Stimulated activated naive CD4-positive, alpha-beta T cell treated with Interleukin-2 at 50 U/mL for 16 hours (primary cell): ENCODE results near the gene MROH7.

Experiments used
- DNase-seq: peaks from one replicate; lab custom pipeline; 2025; lab: John Stamatoyannopoulos, UW

MROH7 gene

DNA sequence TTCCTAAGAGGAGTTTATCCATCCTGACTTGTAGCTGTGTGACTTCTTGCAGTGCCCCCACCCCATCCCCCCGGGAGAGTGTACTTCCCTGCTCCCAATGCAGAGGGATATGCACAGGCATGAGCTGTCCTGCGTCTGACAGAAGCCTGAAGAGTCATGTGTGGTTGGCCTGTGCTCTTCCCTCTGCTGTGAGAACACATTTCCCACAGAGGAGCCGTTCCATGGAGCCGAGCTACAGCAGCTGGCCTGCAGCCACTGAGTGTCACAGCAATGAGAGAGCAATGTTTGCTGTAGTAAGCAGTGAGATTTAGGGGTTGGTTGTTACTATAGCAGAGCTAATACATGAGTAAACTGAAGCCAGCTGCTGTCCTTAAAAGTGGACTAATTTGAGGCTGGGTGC is 100.7 kb downstream of the MROH7 start:
- no peak for DNase-seq

DNA sequence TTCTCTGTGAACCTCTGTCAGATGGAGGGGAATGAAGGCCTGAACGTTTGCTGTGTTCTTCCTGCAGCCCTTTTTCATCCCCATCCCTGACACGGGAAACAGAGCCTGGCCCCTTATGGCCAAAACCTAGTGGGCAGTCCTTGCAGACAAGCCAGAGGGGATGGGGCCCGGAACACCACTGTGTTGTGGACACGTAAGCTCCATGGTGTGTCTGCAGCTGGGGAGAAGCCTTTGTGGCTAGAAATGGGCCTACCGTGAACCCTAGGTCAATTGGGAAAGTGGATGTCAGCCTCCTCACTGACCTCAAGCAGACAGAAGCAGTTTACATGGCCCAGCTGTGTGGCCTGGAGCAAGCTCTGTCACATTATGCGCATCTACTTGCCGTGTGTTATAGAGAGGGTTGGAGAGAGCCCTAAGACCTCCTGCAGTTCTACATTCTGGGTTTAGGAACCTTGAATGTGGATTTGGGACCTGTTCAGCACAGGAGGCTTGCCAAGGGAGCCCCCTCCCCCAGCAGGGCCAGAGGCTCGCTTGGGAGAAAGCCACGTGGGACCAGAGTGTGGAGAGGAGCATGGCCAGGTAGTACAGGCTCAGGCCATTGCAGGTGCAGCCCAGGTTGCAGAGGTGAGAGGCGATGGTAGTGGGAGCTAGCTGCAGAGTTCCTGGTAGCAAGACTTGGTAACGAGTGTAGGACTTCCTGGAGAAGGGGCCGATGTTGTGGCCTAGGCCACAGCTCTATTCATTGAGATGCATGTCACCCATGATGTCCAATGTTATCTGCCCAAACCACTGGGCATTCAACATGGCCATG is 102.0 kb downstream of the MROH7 start:
- no peak for DNase-seq

DNA sequence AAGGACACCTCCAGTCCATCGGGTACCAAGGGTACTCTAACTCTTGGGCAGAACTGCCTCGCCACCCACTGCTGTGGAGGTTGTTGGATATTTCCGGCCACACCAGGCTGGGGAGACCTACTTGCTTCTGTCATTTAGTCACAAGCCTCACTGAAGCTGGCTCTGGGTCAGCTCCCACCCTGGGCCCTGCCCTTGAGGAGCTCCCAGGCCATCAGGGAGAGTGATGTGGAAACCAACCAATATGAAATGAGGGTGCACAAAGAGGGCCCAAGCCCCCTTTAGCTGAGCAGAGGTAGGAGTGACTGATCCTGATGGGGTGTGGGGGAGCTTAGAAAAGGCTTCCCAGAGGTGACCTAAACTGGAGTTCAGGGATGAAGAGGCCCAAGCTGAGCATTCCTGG is 103.1 kb downstream of the MROH7 start:
- DNase-seq: no peak

DNA sequence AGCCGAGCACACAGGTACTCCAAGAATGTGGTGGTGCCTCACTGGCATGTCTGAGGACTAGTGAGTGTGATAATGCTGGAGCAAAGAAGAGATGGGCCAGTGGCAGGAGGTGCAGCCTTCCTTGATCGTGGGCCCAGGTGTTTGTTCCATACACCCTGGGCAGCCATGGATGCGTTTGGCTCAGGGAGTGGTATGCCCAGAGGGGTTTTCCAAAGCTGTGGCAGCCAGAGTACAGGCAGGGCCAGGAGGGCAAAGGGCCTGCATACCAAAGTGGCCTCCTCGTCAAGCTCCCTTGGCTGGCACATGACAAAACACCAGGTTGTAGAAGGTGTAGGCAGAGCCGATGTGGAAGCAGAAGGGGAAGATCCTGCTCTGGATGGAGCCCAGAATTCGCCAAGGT is 103.7 kb downstream of the MROH7 start:
- no peak for DNase-seq

DNA sequence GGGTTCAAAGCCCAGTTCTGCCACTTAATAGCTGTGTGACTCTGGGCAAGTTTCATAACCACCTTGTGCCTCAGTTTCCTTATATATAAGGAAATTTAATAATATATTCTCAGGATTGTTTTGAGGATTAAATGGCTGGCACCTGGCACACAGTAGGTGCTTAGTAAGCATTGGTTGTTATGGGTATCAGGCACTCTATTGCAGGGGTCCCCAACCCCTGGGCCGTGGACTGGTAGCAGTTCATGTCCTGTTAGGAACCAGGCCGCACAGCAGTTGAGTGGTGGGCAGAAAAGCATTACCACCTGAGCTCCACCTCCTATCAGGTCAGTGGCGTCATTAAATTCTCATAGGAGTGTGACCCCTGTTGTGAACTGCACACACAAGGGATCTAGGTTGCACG is 104.3 kb downstream of the MROH7 start:
- DNase-seq: no peak

DNA sequence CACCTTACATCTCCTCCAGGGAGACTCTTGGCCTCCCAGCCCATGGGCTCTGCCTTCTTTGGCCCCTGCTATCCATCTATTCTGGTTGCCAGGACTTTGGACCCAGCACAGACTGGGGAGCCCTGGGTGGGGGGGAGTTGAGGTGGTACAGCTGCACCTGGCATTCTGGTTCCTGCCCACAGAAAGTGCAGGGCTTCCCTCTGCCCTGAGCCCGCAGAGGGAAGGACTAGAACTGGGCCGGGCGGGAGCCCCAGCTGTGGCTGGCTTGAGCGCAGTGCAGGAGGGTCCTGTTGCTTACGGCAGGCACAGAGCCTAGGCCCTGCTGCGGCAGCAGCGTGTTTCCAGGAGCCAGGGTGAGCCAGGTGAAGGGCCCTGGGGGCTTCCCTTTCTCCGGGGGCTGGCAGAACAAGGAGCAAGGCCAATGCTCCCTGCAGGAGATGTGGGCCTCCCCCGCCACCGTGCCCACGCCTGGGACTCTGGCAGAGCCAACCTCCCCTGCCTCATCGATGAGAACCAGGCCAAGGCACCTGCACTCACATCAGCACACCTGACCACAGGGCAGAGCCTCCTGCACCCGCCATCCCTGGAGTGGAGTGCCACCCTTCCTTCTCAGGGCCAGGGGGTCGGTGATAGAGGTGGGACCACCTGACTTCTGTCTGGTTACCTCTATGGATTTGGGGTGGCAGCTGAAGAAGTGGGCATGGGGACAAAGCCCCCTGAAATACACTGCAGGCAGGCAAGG is 106.7 kb downstream of the MROH7 start:
- no peak for DNase-seq

DNA sequence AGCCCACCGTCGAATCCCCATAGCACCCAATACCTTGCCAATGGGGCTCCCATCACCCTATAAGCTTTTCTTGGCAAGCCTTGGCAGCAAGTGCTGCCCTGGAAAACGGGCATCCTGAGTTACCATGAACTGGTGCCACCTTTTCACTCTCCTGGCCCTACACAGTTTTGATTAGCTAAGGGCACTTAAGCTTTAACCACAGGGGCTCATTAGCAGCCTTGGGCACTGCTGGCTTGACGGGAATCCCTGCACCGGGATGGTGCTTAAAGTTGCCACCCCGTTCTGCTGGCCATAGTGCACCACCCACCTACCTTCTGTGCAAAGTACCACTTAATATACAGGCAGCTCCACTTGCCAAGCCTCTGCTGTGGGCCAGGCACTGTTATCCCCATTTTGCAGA is 109.0 kb downstream of the MROH7 start:
- DNase-seq: no peak

DNA sequence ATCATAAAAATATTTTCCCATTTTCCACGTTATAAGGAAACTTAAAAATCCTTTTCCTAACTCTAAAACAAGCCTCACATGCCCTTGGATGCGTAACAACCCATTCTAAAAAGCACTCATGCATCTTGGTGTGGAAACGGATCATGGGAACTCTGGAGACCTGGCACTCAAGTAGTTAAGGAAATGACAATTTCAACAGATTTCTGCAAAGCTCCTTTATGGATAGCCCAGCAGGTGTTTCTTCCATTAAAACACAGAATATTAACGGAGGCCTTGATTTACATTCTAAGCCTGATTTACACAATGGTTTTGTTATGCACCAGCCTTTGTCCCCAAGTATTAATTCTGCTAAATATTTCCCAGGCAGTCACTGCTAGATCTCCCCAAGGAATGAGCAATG is 109.8 kb downstream of the MROH7 start:
- DNase-seq: no peak

DNA sequence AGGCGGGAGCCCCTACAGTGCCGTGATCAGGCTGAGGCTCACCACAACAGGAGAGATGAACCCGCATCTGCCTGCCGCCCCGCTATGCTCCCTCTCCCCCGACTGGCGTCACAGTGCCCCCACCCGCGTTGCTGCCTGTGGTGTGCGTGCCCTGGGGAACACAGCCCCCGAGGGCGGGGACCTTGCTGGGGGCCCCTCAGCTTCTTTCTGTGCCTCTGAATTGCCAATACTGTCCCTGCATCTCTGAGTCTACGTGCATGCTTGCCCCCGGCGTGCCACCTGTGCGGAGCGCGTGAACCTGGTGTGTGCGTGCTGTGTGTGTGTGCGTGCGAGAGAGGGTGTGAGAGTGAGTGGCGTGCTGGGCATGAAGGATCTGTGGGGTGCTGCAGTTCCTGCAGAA is 112.5 kb downstream of the MROH7 start:
- DNase-seq: no peak

DNA sequence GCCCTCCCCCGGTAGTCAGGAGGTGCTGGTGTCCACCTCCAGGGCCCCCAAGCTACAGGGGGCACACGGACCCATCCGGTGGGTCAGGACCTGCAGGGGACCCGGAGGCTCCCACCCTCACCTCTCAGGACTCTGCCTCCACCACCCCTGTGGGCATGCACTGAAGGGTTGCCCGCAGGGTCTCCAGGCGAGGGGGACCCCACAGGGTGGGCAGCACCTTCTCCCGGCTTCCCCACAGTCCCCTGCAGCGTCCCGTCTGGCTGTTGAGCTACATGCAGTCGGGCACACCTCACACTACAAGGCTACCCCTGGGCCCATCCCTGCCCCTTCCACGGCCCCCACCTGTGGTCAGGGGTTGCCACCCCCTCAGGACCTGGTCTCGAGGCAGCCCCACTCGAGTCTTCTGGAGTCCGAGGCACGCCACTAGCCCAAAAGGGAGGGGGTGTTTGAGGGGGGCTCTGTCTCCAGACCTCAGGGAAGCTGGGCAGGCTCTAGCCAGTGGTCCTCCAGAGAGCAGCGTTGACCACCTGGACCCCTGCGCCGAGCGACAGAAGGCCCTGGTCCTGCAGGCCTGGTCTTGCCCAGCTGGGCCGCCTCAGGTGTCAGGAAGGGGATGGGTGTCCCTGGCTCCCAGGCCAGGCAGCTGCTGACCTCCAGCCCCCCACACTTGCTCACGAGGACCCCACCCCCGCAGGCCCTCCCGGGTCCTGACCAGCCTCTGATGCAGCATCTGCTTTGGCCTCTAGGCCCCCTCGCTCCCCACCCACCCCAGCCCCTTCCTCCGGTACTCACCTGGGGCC is 113.1 kb downstream of the MROH7 start:
- no peak for DNase-seq

DNA sequence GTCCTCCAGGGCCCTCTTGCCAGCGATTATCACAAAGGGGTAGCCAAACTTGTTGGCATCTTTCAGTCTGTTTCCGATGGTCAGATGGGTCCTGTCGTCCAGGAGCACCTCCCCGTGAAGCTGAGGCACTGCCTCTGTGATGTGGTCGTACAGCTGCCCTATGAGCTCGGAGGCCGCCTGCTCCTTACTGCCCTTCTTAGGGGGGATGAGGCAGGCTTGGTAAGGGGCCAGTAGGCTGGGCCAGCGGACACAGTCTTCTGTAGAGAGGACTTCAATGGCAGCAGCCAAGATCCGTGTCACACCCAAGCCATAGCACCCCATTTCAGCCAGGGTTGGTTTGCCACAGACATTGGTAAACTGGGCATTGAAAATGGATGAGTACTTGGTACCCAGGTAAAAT is 116.2 kb downstream of the MROH7 start:
- no peak for DNase-seq

DNA sequence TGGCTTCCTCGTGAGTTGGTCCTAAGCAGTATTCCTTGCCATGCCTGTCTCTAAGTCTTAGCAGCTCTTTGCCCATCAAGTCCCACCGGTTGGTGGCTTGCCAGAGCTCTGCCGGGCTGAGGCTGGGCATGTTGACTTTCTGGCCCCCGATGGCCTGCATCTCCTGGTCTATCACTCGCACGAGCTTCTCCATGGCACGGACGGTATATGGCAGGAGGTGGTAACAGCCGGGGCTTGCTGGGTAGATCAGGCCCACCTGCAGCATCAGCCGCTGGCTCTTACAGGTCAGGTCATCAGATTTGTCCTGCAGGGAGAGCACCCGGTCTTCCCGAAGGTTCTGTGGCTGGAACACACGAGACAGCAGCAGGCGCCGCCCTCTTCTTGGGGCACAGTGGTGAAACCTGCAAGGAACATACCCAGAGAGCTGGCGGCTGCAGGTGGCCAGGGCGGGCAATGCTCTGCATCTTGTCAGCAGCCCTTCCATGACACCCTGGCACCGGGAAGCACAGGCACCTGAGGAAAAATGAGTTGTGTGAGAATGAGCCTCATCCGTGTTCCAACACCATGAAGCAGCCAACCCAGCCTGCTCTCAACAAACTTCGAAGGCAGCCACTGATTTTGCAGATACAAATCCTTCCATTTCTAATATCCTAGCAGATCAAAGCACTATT is 117.2 kb downstream of the MROH7 start:
- no peak for DNase-seq
